Measurements from ENCODE around the gene WSCD2.

- TF ChIP-seq CTCF (IDR thresholded peaks at IDR 0.05) = no peak
- no peak for TF ChIP-seq POLR2A (IDR thresholded peaks at IDR 0.05)
- no peak for TF ChIP-seq POLR2AphosphoS5 (IDR thresholded peaks at IDR 0.05; ENCODE audit: insufficient read depth in 1 of 2, low read depth in 1 of 2)
These were observed 22.6 kb downstream of the WSCD2 start for GRCh38 chr12:108151533-108152169.

All from vagina (tissue), 2 donors.